ENCODE results near the gene LHX1. TPM values are rescaled to one million over a fixed set of nuclear protein-coding genes. Genes with fewer than 3 reads are reported as not detected.

The LHX1 gene
- total RNA-seq, 1 donor from 2014 or later, result 4.5 TPM

GRCh38 chr17:36892112-36892838 lies 45.0 kb upstream of the LHX1 start:
- no peak overlapping the region for H3K27ac Mint-ChIP-seq (ENCODE audit: unreplicated experiment)

GRCh38 chr17:36894177-36894576 lies 43.1 kb upstream of the LHX1 start:
- H3K27ac Mint-ChIP-seq (ENCODE audit: unreplicated experiment), result no peak overlapping the region
- H3K27me3 Mint-ChIP-seq (ENCODE audit: unreplicated experiment), result peaks cover 11% of the 10 kb centered on the region
- no peak overlapping the region for H3K4me3 Mint-ChIP-seq (ENCODE audit: unreplicated experiment)
- DNase-seq (ENCODE audit: low spot score), result no peak
- no peaks in the 10 kb centered on the region for H3K9me3 Mint-ChIP-seq (ENCODE audit: unreplicated experiment)
- H3K4me1 Mint-ChIP-seq (ENCODE audit: unreplicated experiment), result no peaks in the 10 kb centered on the region
- TF ChIP-seq CTCF (IDR thresholded peaks at IDR 0.05; ENCODE audit: unreplicated experiment), result no peak
- no peaks in the 10 kb centered on the region for H3K36me3 Mint-ChIP-seq (ENCODE audit: low read depth, unreplicated experiment)

More at GRCh38 chr17:36892112-36892838, 45.0 kb upstream of the LHX1 start:
- Mint-ChIP-seq H3K36me3 (ENCODE audit: low read depth, unreplicated experiment) (no peaks in the 10 kb centered on the region), H3K27me3 (ENCODE audit: unreplicated experiment) (peaks cover 11% of the 10 kb centered on the region), H3K4me1 (ENCODE audit: unreplicated experiment) (no peaks in the 10 kb centered on the region), H3K4me3 (ENCODE audit: unreplicated experiment) (no peak overlapping the region), H3K9me3 (ENCODE audit: unreplicated experiment) (no peaks in the 10 kb centered on the region)
- DNase-seq (ENCODE audit: low spot score), result no peak
- no peak for TF ChIP-seq CTCF (IDR thresholded peaks at IDR 0.05; ENCODE audit: unreplicated experiment)

GRCh38 chr17:36894925-36895324 lies 42.4 kb upstream of the LHX1 start:
- H3K4me1 Mint-ChIP-seq (ENCODE audit: unreplicated experiment), result no peaks in the 10 kb centered on the region
- no peak overlapping the region for H3K4me3 Mint-ChIP-seq (ENCODE audit: unreplicated experiment)
- H3K36me3 Mint-ChIP-seq (ENCODE audit: low read depth, unreplicated experiment), result no peaks in the 10 kb centered on the region

GRCh38 chr17:36899250-36900159 lies 37.8 kb upstream of the LHX1 start:
- H3K36me3 Mint-ChIP-seq (ENCODE audit: low read depth, unreplicated experiment), result no peaks in the 10 kb centered on the region
- H3K9me3 Mint-ChIP-seq (ENCODE audit: unreplicated experiment), result no peaks in the 10 kb centered on the region
- no peak overlapping the region for H3K27ac Mint-ChIP-seq (ENCODE audit: unreplicated experiment)
- H3K4me3 Mint-ChIP-seq (ENCODE audit: unreplicated experiment), result no peak overlapping the region
- no peak for DNase-seq (ENCODE audit: low spot score)
- no peak for TF ChIP-seq CTCF (IDR thresholded peaks at IDR 0.05; ENCODE audit: unreplicated experiment)
- H3K27me3 Mint-ChIP-seq (ENCODE audit: unreplicated experiment), result peaks cover 6% of the 10 kb centered on the region
- no peaks in the 10 kb centered on the region for H3K4me1 Mint-ChIP-seq (ENCODE audit: unreplicated experiment)

More at GRCh38 chr17:36894925-36895324, 42.4 kb upstream of the LHX1 start:
- Mint-ChIP-seq H3K9me3 (ENCODE audit: unreplicated experiment) (no peaks in the 10 kb centered on the region), H3K27ac (ENCODE audit: unreplicated experiment) (no peak overlapping the region), H3K27me3 (ENCODE audit: unreplicated experiment) (peaks cover 9% of the 10 kb centered on the region)
- no peak for TF ChIP-seq CTCF (IDR thresholded peaks at IDR 0.05; ENCODE audit: unreplicated experiment)
- DNase-seq (ENCODE audit: low spot score), result no peak

GRCh38 chr17:36900160-36900512 lies 37.1 kb upstream of the LHX1 start:
- no peaks in the 10 kb centered on the region for H3K9me3 Mint-ChIP-seq (ENCODE audit: unreplicated experiment)
- TF ChIP-seq CTCF (IDR thresholded peaks at IDR 0.05; ENCODE audit: unreplicated experiment), result no peak
- peaks cover 5% of the 10 kb centered on the region for H3K27me3 Mint-ChIP-seq (ENCODE audit: unreplicated experiment)
- DNase-seq (ENCODE audit: low spot score), result no peak
- no peak overlapping the region for H3K4me3 Mint-ChIP-seq (ENCODE audit: unreplicated experiment)
- no peaks in the 10 kb centered on the region for H3K4me1 Mint-ChIP-seq (ENCODE audit: unreplicated experiment)
- no peak overlapping the region for H3K27ac Mint-ChIP-seq (ENCODE audit: unreplicated experiment)
- no peaks in the 10 kb centered on the region for H3K36me3 Mint-ChIP-seq (ENCODE audit: low read depth, unreplicated experiment)

All from endothelial cell (in vitro differentiated cells).